Measurements from ENCODE around the gene HMGB4.

Gene HMGB4

GRCh38 chr1:33848205-33848937 is 15.5 kb upstream of the HMGB4 start:
- no peak for DNase-seq (ENCODE audit: low read depth, low spot score)

DNA sequence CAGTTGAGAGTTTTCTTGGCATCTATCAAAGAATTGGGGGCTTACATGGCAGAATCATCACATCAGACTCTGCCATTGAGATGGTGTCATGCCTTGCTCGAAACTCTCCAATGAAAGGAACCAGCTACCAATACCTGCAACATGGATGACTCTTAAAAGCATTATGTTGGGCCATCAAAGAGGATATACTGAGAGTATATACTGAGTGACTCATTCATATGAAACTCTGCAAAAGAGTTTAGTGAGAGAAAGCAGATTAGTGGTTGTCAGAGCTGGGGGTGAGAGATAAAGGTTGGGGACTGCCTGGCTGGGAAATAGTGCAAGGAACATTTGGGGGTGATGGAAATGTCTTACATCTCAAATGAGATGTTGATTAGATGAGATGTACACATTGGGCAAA is 14.7 kb upstream of the HMGB4 start:
- DNase-seq (ENCODE audit: low read depth, low spot score) = no peak

DNA sequence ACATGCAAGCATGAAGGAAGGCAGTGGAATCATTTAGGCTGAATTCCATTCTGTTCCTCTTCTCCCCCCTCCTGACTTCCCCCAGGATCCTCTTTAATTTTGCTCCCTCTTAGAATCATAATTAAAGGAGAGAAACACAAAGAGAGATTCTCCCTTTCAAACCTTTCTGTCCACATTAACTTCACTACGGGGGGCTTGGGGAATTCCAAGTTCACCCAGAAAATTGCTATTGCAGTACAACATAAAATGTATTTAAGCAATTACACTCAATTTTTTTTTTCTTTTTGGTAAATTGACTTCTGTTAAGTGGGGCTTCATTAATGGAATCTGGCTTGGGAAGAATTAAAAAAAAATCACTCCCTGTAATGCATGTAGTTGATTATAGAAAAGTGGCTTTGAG is 13.4 kb upstream of the HMGB4 start:
- no peak for DNase-seq (ENCODE audit: low read depth, low spot score)

- no peak for DNase-seq (ENCODE audit: low read depth, low spot score)
Measured at GRCh38 chr1:33852711-33853110, 11.2 kb upstream of the HMGB4 start.

GRCh38 chr1:33853431-33853830 is 10.4 kb upstream of the HMGB4 start:
- DNase-seq (ENCODE audit: low read depth, low spot score) = no peak

- no peak for DNase-seq (ENCODE audit: low read depth, low spot score)
Measured at GRCh38 chr1:33854091-33854490, 9.8 kb upstream of the HMGB4 start.

- DNase-seq (ENCODE audit: low read depth, low spot score) = no peak
Measured at GRCh38 chr1:33860671-33861070, 3.2 kb upstream of the HMGB4 start.

DNA sequence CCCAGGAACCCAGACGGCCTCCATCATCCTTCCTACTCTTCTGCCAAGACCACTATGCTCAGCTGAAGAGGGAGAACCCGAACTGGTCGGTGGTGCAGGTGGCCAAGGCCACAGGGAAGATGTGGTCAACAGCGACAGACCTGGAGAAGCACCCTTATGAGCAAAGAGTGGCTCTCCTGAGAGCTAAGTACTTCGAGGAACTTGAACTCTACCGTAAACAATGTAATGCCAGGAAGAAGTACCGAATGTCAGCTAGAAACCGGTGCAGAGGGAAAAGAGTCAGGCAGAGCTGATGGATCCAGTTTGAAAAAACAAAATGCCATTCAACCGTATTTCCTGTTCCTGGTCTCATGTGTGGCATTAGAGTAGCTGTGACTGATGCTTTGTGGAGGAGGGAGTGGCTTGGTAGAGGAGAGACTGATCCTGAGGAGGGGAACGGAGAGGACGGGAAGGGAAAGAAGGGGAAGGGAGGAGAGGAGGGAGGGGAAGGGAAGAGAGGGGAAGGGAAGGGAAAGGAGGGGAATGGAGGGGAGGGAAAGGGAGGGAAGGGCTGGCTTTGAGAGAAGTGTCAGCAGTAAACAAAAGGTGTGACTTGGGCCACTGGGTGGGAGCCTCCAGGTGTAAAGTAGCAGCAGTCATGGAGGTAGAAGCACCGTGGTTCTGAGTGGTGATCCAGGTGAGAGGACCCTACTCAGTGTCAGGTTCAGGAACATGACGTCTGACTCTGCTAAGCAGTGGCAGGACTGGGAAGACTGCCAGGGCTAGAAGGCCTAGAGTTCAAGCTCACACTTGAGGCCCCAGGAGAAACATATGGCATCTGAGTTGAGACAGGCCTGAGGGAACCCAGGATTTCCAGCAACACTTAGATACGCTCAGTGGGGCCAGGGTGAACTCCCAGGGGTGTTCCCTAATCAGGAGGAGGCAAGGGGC is 846 bp downstream of the HMGB4 start:
- DNase-seq (ENCODE audit: low read depth, low spot score) = no peak

- no peak for DNase-seq (ENCODE audit: low read depth, low spot score)
Measured at GRCh38 chr1:33866281-33866680, 2.4 kb downstream of the HMGB4 start.

- DNase-seq (ENCODE audit: low read depth, low spot score) = no peak
Measured at GRCh38 chr1:33867684-33868083, 3.8 kb downstream of the HMGB4 start.

DNA sequence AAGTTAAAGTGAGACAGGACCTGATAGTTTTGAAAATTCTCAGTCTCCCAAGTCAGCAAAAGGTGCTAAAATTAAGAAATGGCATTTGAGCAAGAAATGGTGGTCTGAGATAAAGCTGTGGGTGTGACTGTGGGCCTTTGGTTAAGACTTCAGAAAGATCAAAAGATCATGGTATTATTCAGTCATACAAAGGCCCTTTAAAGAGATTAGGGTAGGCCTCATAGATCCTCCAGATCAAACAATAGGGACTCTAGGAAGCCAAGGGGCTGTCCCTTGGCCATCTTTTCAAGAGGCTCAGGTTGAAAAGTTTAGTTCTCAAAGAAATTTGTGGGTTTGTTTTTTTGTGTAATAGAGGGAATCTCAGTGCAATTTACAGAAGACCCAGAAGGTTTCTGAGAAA is 8.4 kb downstream of the HMGB4 start:
- no peak for DNase-seq (ENCODE audit: low read depth, low spot score)

DNA sequence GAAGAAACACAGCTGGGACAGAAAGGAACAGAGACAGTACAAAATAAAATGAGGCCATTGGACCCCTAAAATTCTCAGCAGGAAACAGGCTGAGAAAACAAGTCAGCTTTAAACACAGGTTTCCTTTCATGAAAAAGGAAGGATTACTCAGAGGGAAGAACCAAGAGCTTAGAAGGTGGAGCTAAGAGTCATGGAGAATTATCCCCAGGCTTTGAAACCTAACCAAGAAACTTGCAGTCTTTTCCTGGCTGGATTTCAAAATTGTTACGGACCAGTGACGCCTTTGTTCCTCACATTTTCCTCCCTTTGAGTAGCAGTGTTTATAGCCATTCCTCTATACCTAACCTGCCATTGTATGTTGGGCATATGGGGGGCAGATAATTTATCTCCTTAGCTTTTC is 8.8 kb downstream of the HMGB4 start:
- no peak for DNase-seq (ENCODE audit: low read depth, low spot score)

DNA sequence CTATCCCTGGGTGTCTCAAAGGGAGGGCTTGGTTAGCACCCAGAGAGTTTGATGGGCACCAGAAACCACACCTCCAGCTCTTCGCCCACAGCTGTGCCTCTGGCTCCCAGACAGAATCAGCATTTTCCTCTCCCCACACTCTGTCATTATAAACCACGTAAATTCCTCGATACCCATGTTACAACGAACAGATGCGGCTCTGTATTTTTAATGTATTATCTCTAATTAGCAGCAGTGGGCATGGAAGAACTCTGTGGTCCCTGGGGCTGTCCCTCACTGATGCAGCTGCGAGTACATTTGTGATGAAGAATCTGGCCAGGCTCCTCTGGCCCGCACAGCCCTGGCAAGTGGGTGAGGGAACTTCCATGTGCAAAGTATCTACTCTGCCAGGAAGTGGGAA is 10.8 kb downstream of the HMGB4 start:
- DNase-seq (ENCODE audit: low read depth, low spot score) = no peak

- no peak for DNase-seq (ENCODE audit: low read depth, low spot score)
Measured at GRCh38 chr1:33875862-33876261, 12.0 kb downstream of the HMGB4 start.

DNA sequence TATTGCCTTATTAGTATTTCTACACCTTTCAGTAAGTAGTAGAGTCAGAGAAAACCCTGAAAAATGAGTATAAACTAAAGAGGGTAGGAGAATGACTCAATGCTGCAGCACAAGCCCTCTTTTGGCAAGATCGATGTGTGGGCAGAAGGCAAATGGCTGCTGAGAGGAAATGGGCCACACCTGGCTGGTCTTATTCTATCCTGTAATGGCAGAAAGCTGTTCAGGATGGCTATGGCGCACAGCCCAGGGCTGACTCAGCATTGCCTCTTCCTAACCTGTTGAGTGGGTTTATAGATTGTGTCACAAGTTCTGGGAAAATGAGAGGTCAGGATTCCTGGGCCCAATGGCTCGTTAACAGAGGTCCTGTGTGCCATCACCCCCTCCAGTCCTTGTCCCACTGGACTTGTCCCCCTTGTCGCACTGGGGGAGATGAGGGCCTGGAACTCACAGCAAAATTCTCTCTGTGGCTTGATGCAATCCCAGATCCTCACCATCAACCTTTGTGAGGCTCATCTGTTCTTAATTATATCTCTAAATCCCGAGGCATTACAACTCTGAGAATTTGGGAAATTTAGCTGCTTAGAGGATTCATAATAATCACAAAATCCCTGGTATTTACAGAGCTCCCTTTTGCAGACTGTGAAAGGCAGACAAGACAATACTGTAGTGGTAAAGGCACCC is 13.2 kb downstream of the HMGB4 start:
- DNase-seq (ENCODE audit: low read depth, low spot score) = no peak

GRCh38 chr1:33878392-33878791 is 14.5 kb downstream of the HMGB4 start:
- DNase-seq (ENCODE audit: low read depth, low spot score) = no peak

DNA sequence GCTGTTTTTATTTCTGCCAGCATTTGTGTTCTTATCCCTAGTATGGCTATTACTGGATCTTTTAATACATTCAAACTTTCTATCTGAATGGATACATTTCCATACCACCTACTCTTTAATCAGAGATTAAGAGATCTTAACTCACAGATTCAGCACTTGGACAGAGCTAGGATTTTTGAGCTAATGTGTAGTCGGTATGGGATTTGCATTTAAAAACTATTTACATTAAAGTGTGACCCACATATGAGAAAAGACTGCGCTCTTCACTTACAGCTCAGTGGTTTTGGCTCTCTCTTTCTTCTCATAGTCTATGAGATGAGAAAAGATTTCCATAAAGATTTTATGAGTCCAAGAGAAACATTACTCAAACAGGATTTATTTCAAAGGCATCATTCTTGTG is 16.4 kb downstream of the HMGB4 start:
- DNase-seq (ENCODE audit: low read depth, low spot score) = no peak

- DNase-seq (ENCODE audit: low read depth, low spot score) = no peak
Measured at GRCh38 chr1:33886496-33886895, 22.6 kb downstream of the HMGB4 start.

GRCh38 chr1:33893147-33893830 is 29.4 kb downstream of the HMGB4 start:
- no peak for DNase-seq (ENCODE audit: low read depth, low spot score)

- no peak for DNase-seq (ENCODE audit: low read depth, low spot score)
Measured at GRCh38 chr1:33895396-33895795, 31.5 kb downstream of the HMGB4 start.

GRCh38 chr1:33895976-33896375 is 32.1 kb downstream of the HMGB4 start:
- no peak for DNase-seq (ENCODE audit: low read depth, low spot score)
